Ovary (tissue), 3 donors: ENCODE measurements around the gene C2orf92.

Experiments
- POLR2A ChIP-seq: fragments of 450-650 bp; IDR thresholded peaks from one replicate; pipeline ENCODE4 v1.6.1; 2017; ENCODE audit warnings: antibody characterized with exemption, mild to moderate bottlenecking, moderate library complexity
- TF ChIP-seq, protein P1 (sequence below), 3 donors: fragments of 450-650 bp in 2 of 3; fragments of 200-600 bp in 1 of 3; IDR thresholded peaks; one replicate each; pipeline versions ENCODE4 v1.5.1 to v1.8.0; 2016 to 2022; ENCODE audit warnings: antibody characterized with exemption in 3 of 3, mild to moderate bottlenecking in 1 of 3
- donor health status: DM: no; HTN: no; CAD: no.

DNA sequence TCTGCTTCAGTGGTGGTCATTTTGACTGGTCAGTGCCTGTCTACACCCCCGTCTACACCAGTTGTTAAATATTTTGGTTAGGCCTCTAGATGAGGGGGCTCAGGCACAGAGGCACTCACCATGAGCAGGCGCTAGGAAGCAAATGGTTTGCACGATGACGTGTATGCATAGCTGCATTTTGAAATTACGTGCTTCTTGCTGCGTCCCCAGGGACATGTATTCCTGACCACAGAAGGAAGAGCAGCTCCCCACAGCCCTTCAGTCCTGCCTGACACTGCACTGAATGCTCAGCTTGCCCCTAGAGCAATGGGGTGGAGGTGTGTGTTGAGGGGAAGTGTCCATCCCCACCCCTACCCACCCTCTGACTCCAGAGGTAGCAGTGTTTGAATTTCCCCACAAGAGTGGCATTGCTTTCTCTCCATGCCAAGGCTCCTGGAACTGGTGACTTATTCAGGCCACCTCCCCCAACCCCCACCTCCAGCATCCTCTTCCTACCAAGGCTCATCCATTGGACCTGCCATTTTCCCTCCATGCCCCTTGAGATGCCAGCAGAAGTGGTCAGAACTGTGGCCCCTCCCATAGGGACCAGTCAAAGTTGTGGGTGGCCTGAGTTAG is 32.4 kb downstream of the C2orf92 start:
- no peak for TF ChIP-seq POLR2A
- TF ChIP-seq, protein P1, sequence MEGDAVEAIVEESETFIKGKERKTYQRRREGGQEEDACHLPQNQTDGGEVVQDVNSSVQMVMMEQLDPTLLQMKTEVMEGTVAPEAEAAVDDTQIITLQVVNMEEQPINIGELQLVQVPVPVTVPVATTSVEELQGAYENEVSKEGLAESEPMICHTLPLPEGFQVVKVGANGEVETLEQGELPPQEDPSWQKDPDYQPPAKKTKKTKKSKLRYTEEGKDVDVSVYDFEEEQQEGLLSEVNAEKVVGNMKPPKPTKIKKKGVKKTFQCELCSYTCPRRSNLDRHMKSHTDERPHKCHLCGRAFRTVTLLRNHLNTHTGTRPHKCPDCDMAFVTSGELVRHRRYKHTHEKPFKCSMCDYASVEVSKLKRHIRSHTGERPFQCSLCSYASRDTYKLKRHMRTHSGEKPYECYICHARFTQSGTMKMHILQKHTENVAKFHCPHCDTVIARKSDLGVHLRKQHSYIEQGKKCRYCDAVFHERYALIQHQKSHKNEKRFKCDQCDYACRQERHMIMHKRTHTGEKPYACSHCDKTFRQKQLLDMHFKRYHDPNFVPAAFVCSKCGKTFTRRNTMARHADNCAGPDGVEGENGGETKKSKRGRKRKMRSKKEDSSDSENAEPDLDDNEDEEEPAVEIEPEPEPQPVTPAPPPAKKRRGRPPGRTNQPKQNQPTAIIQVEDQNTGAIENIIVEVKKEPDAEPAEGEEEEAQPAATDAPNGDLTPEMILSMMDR (IDR thresholded peaks at IDR 0.05) = no peak
